Psoas muscle (tissue), 8 donors: ENCODE measurements around the gene ATAD3B. TPM values are rescaled to one million over a fixed set of nuclear protein-coding genes. Genes with fewer than 3 reads are reported as not detected.

Experiments
- ATAC-seq, 4 donors: fragments of 200-7000 bp; cut with Tn5 transposase; one replicate each; pipeline ENCODE4 v1.9.1; 2020; ENCODE audit warnings: moderate library complexity in 3 of 4, mild to moderate bottlenecking in 2 of 4
- DNase-seq, 2 donors: peaks; one replicate each; pipeline ENCODE4 v3.0.0-alpha.2; 2020
- H3K27ac ChIP-seq: fragments of 200-600 bp; one replicate; pipeline ENCODE4 v1.8.0; 2022
- H3K27me3 ChIP-seq, 3 donors: fragments of 200-600 bp in 1 of 3; one replicate each; pipeline versions ENCODE4 v1.6.1 to v1.8.0; 2013 to 2022; ENCODE audit warnings: low read length in 2 of 3, mild to moderate bottlenecking in 2 of 3, moderate library complexity in 1 of 3; ENCODE audit not compliant: insufficient read depth in 3 of 3
- H3K36me3 ChIP-seq, 2 donors: fragments of 200-600 bp in 1 of 2; one replicate each; pipeline versions ENCODE4 v1.6.1 to v1.8.0; 2013 to 2022; ENCODE audit warnings: low read depth in 1 of 2, mild to moderate bottlenecking in 1 of 2, moderate library complexity in 1 of 2; ENCODE audit not compliant: insufficient read depth in 1 of 2
- H3K4me1 ChIP-seq: fragments of 200-600 bp; one replicate; pipeline ENCODE4 v1.8.0; 2022
- H3K4me3 ChIP-seq: fragments of 200-600 bp; one replicate; pipeline ENCODE4 v1.8.0; 2022; ENCODE audit warnings: mild to moderate bottlenecking
- H3K9me3 ChIP-seq: fragments of 200-600 bp; one replicate; pipeline ENCODE4 v1.8.0; 2022
- CTCF ChIP-seq: fragments of 200-600 bp; IDR thresholded peaks from one replicate; pipeline ENCODE4 v1.8.0; 2022; ENCODE audit warnings: antibody characterized with exemption
- WGBS, 3 donors: extraction: QIAGEN DNeasy Blood & Tissue Kit; methylation state at CpG; one replicate each; pipeline versions ENCODE4 v1.1.6 to v1.1.7; 2013; 5-methylcytosine and 5-hydroxymethylcytosine counted together
- intact Hi-C, 2 donors: fragments of 100-400 bp; cut with DNase I; formaldehyde crosslinking; loops; one replicate each; pipeline versions ENCODE4 v1.11.0 to v1.14.2; 2022
- polyA plus RNA-seq, 3 donors: library from polyadenylated mRNA; stranded (reverse); fragments of 200-250 nt; gene quantifications; one replicate each; pipeline ENCODE4 v1.2.3, GENCODE V29; 2013
- total RNA-seq, 4 donors: library from RNA; stranded (reverse); fragmentation: NEBNext Ultra II Directional in 2 of 4; extraction: Animal tissue kit (Norgen Biotek cat#: 25700) in 2 of 4; gene quantifications; one replicate each; pipeline versions ENCODE4 v1.2.1 to v1.2.4, GENCODE V29; 2021 to 2023
- donor health status: healthy with polysubstance abuse.
- donor health status: DM: no; HTN: no; CAD: no; lungs with moderate emphysema.
- donor health status: Bipolar disorder and iron deficiency.
- donor health status: healthy.
- donor health status: DM: yes; HTN: yes; CAD: no.
- donor health status: DM: no; HTN: no; CAD: no.
- donor health status: DM: no; HTN: no; CAD: no.
- donor health status: DM: yes; HTN: yes; CAD: no.

ATAD3B gene
- total and polyA plus RNA-seq, 7 donors: 4.6 to 19.4 (median 9.8) TPM

DNA sequence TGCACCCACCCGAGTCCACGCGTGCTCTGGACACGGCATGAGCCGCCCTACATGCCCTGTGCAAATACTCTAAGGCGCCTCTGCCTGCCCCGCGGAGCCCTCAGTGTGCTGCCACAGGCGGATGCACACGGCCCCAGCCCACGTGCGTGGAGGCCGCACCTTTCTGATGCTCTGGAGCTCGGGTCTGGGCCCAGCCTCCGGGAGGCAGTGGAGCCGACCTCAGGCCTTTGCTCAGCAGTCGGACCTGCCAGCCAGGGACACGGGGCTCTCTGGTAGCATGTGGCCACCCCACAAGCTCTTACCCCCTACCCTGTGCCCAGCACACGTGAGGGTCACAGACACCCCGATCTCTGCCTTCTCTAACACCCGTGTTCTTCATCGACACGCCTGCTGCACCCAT, 66.8 kb downstream of the ATAD3B start:
- no peak for TF ChIP-seq CTCF
- Histone ChIP-seq H3K9me3 (no peaks in the 10 kb centered on the region), H3K4me1 (peaks cover 20% of the 10 kb centered on the region), H3K4me3 (no peak overlapping the region), H3K36me3 (peaks cover 0 to 24% of the 10 kb centered on the region in 2 donors), H3K27me3 (no peaks in the 10 kb centered on the region), H3K27ac (no peak overlapping the region)
- WGBS, 3 donors: 92 to 96% (median 93%) methylated on average over 23 of the region's 23 CpGs
- DNase-seq: no peak
- intact Hi-C loops: no loop called here
- ATAC-seq: no peak

GRCh38 chr1:1538989-1539309, 67.4 kb downstream of the ATAD3B start:
- TF ChIP-seq CTCF: no peak
- Histone ChIP-seq H3K36me3 (peaks cover 0 to 26% of the 10 kb centered on the region in 2 donors), H3K9me3 (no peaks in the 10 kb centered on the region), H3K4me3 (peak overlapping the region; percentile 65), H3K4me1 (peaks cover 23% of the 10 kb centered on the region), H3K27me3 (no peaks in the 10 kb centered on the region), H3K27ac (no peak overlapping the region)
- 83 to 89% (median 84%) methylated on average over 18 of the region's 18 CpGs for WGBS, 3 donors
- no peak for ATAC-seq
- DNase-seq: no peak
- intact Hi-C loops: no loop called here

- H3K36me3 ChIP-seq: peaks cover 0 to 26% of the 10 kb centered on the region in 2 donors
Observed at GRCh38 chr1:1539310-1540089, 67.9 kb downstream of the ATAD3B start.

GRCh38 chr1:1540090-1540817, 68.7 kb downstream of the ATAD3B start, which contains the start of gene TMEM240:
TSS of gene TMEM240 (minus strand) at chr1:1540624. CDS start at chr1:1540346, 278 bp downstream.
- peak within 1 kb of the TSS; percentile 55 for H3K27ac ChIP-seq
- H3K4me3 ChIP-seq: peak within 1 kb of the TSS; percentile 65
- H3K36me3 ChIP-seq: peaks cover 0 to 26% of the 10 kb centered on the region in 2 donors
- peak; percentile 83 to 90 for DNase-seq
- WGBS, 3 donors: 1 to 2% (median 2%) methylated on average over 10 to 91 of the region's 100 CpGs
- peaks cover 25% of the 10 kb centered on the region for H3K4me1 ChIP-seq
- ATAC-seq: peak; percentile 24 to 44 (median 40)
- TF ChIP-seq CTCF: no peak
- no peaks in the 10 kb centered on the region for H3K27me3 ChIP-seq
- intact Hi-C loops: no loop called here
- H3K9me3 ChIP-seq: no peaks in the 10 kb centered on the region

More at GRCh38 chr1:1539310-1540089, 67.9 kb downstream of the ATAD3B start:
- intact Hi-C loops: no loop called here
- H3K4me3 ChIP-seq: peak overlapping the region; percentile 65
- TF ChIP-seq CTCF: no peak
- peaks cover 25% of the 10 kb centered on the region for H3K4me1 ChIP-seq
- H3K27ac ChIP-seq: no peak overlapping the region
- H3K9me3 ChIP-seq: no peaks in the 10 kb centered on the region
- 20 to 23% (median 22%) methylated on average over 48 to 66 of the region's 66 CpGs for WGBS, 3 donors
- no peaks in the 10 kb centered on the region for H3K27me3 ChIP-seq
- DNase-seq: peak in 1 of 2 donors; percentile 71
- ATAC-seq: no peak
